Astrocyte (in vitro differentiated cells and primary cell): ENCODE data around the gene ZNF683. TPM values are rescaled to one million over a fixed set of nuclear protein-coding genes. Genes with fewer than 3 reads are reported as not detected.

Experiments
- DNase-seq: peaks from one replicate; pipeline ENCODE4 v3.0.0-alpha.2; 2010; ENCODE audit warnings: low read depth
- FAIRE-seq: peaks from 2 replicates; lab custom pipeline; 2011; peaks lifted over from hg19 to GRCh38; lab: Jason Lieb, UNC
- H2AFZ ChIP-seq: 2 replicates; pipeline ENCODE4 v1.6.0; 2012; ENCODE audit warnings: low read depth, low read length, inconsistent platforms
- H3K27ac ChIP-seq: 2 replicates; pipeline ENCODE4 v1.5.1; 2011; ENCODE audit warnings: low read depth, low read length, inconsistent platforms
- H3K27me3 ChIP-seq: 2 replicates; pipeline ENCODE4 v1.6.0; 2011; ENCODE audit warnings: low read length, inconsistent platforms; ENCODE audit not compliant: insufficient read depth
- H3K36me3 ChIP-seq: 2 replicates; pipeline ENCODE4 v1.5.1; 2011; ENCODE audit warnings: low read length, inconsistent platforms; ENCODE audit not compliant: insufficient read depth
- H3K4me1 ChIP-seq: 2 replicates; pipeline ENCODE4 v1.5.1; 2011; ENCODE audit warnings: low read length, inconsistent platforms; ENCODE audit not compliant: insufficient read depth
- H3K4me2 ChIP-seq: 2 replicates; pipeline ENCODE4 v1.6.0; 2012; ENCODE audit warnings: low read length, inconsistent platforms
- H3K4me3 ChIP-seq: 2 replicates; pipeline ENCODE4 v1.5.1; 2011; ENCODE audit warnings: low read depth, mild to moderate bottlenecking, low read length, inconsistent platforms; ENCODE audit not compliant: insufficient read depth
- H3K79me2 ChIP-seq: 2 replicates; pipeline ENCODE4 v1.6.0; 2012; ENCODE audit warnings: mild to moderate bottlenecking, low read length, inconsistent platforms; ENCODE audit not compliant: insufficient read depth
- H3K9ac ChIP-seq: 2 replicates; pipeline ENCODE4 v1.6.0; 2012; ENCODE audit warnings: mild to moderate bottlenecking, low read length, inconsistent platforms
- H3K9me3 ChIP-seq: 2 replicates; pipeline ENCODE4 v1.5.1; 2012; ENCODE audit warnings: low read depth, mild to moderate bottlenecking, low read length, inconsistent platforms; ENCODE audit not compliant: insufficient read depth
- H4K20me1 ChIP-seq: 2 replicates; pipeline ENCODE4 v1.6.0; 2012; ENCODE audit warnings: low read length, inconsistent platforms; ENCODE audit not compliant: insufficient read depth
- H3K27ac Mint-ChIP-seq: one replicate; pipeline ENCODE4 v1.8.0; 2021; ENCODE audit warnings: mild to moderate bottlenecking, mixed read lengths; ENCODE audit not compliant: unreplicated experiment
- H3K27me3 Mint-ChIP-seq: one replicate; pipeline ENCODE4 v1.8.0; 2021; ENCODE audit warnings: low read depth, mixed read lengths; ENCODE audit not compliant: unreplicated experiment
- H3K36me3 Mint-ChIP-seq: one replicate; pipeline ENCODE4 v1.8.0; 2021; ENCODE audit warnings: low read depth, mixed read lengths; ENCODE audit not compliant: unreplicated experiment
- H3K4me1 Mint-ChIP-seq: one replicate; pipeline ENCODE4 v1.8.0; 2021; ENCODE audit warnings: low read depth, mixed read lengths; ENCODE audit not compliant: unreplicated experiment
- H3K4me3 Mint-ChIP-seq: one replicate; pipeline ENCODE4 v1.8.0; 2021; ENCODE audit warnings: mild to moderate bottlenecking, moderate library complexity, mixed read lengths; ENCODE audit not compliant: unreplicated experiment
- H3K9me3 Mint-ChIP-seq: one replicate; pipeline ENCODE4 v1.8.0; 2021; ENCODE audit warnings: mild to moderate bottlenecking, mixed read lengths; ENCODE audit not compliant: unreplicated experiment
- CTCF ChIP-seq: IDR thresholded peaks from 2 replicates; pipeline ENCODE4 v1.5.1; 2011; ENCODE audit warnings: low read depth, mild to moderate bottlenecking, inconsistent platforms, low read length, moderate library complexity; ENCODE audit not compliant: insufficient read depth
- EZH2 ChIP-seq: IDR thresholded peaks from 2 replicates; pipeline ENCODE4 v1.6.1; 2012; ENCODE audit warnings: mild to moderate bottlenecking, low read length, inconsistent platforms; ENCODE audit not compliant: insufficient read depth
- total RNA-seq: library from RNA; stranded (reverse); gene quantifications from 2 replicates; pipeline ENCODE4 v1.2.1, GENCODE V29; 2021

The ZNF683 gene
- total RNA-seq, 1 donor from 2014 or later = not detected

- peak overlapping the region; percentile 26 for H3K4me2 ChIP-seq
- H3K9me3 ChIP-seq = no peaks in the 10 kb centered on the region
- no peaks in the 10 kb centered on the region for H3K79me2 ChIP-seq
- H3K36me3 ChIP-seq = no peaks in the 10 kb centered on the region
- no peak overlapping the region for H2AFZ ChIP-seq
- H3K27me3 Mint-ChIP-seq = peaks cover 7% of the 10 kb centered on the region
- FAIRE-seq (no peak), DNase-seq (no peak)
- H3K36me3 Mint-ChIP-seq = no peaks in the 10 kb centered on the region
- no peaks in the 10 kb centered on the region for H3K27me3 ChIP-seq
- no peak overlapping the region for H3K9ac ChIP-seq
- no peaks in the 10 kb centered on the region for H3K9me3 Mint-ChIP-seq
- H3K4me1 Mint-ChIP-seq = peaks cover 30% of the 10 kb centered on the region
- no peaks in the 10 kb centered on the region for H4K20me1 ChIP-seq
- no peak overlapping the region for H3K4me3 ChIP-seq
- no peak overlapping the region for H3K27ac Mint-ChIP-seq
- H3K4me1 ChIP-seq = peaks cover 15% of the 10 kb centered on the region
- H3K27ac ChIP-seq = no peak overlapping the region
- TF ChIP-seq EZH2 (no peak), CTCF (no peak)
- H3K4me3 Mint-ChIP-seq = no peak overlapping the region
These were observed 731 bp upstream of the ZNF683 start for GRCh38 chr1:26373281-26373680.

- Mint-ChIP-seq H3K9me3 (no peaks in the 10 kb centered on the region), H3K27ac (no peak overlapping the region), H3K4me3 (no peak overlapping the region), H3K4me1 (peaks cover 25% of the 10 kb centered on the region), H3K27me3 (peaks cover 14% of the 10 kb centered on the region), H3K36me3 (no peaks in the 10 kb centered on the region)
- Histone ChIP-seq H3K9me3 (no peaks in the 10 kb centered on the region), H3K27ac (no peak overlapping the region), H3K79me2 (no peaks in the 10 kb centered on the region), H2AFZ (no peak overlapping the region), H3K4me2 (no peak overlapping the region), H3K4me3 (no peak overlapping the region), H4K20me1 (no peaks in the 10 kb centered on the region), H3K27me3 (no peaks in the 10 kb centered on the region), H3K9ac (no peak overlapping the region), H3K36me3 (no peaks in the 10 kb centered on the region), H3K4me1 (peaks cover 12% of the 10 kb centered on the region)
- no peak for TF ChIP-seq CTCF
- no peak for TF ChIP-seq EZH2
- FAIRE-seq (no peak), DNase-seq (no peak)
These were observed 511 bp downstream of the ZNF683 start for GRCh38 chr1:26372039-26372438.

DNA sequence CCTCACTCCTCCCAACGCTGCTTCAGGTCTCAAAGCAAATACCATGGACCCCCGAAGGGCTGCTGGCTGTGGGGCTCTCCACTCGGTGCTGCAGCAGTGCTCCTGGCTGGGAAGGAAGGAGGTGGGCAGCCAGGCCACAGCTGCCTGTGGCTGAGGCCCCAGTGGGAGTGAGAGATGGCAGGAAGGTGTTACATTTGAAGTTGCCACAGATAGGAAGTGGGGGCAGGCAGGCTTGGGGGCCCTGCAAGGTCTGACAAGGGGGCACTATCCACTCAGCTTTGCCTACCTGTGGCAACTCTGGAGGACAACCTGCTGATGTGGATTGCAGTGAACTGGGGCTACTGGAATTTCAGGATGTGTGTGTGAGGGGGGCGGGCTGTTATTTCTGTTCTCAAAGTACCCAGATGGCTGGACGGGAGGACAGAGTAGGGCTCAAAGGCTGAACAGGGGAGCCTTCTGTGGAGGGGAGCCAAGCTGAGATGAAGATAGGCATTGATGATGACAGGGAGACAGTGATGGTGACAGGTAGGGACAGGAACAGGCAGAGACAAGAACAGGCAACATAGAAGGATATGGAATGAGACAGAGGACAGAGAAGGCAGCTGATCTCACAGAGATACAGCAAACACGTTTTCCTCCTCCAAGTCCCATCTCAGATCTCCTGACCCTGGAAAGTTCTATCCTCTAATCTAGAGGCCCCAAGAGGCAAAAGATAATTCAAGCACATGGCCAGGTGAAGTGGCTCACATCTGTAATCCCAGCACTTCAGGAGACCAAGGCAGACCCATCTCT lies 1.8 kb downstream of the ZNF683 start:
- no peak overlapping the region for H3K27ac ChIP-seq
- no peak overlapping the region for H3K4me2 ChIP-seq
- H3K4me3 ChIP-seq = no peak overlapping the region
- H4K20me1 ChIP-seq = no peaks in the 10 kb centered on the region
- H3K4me1 ChIP-seq = peaks cover 12% of the 10 kb centered on the region
- no peak overlapping the region for H3K9ac ChIP-seq
- no peaks in the 10 kb centered on the region for H3K79me2 ChIP-seq
- Mint-ChIP-seq H3K27me3 (peaks cover 17% of the 10 kb centered on the region), H3K9me3 (no peaks in the 10 kb centered on the region), H3K4me3 (no peak overlapping the region), H3K36me3 (no peaks in the 10 kb centered on the region), H3K27ac (no peak overlapping the region), H3K4me1 (peaks cover 22% of the 10 kb centered on the region)
- H2AFZ ChIP-seq = no peak overlapping the region
- H3K9me3 ChIP-seq = no peaks in the 10 kb centered on the region
- H3K27me3 ChIP-seq = no peaks in the 10 kb centered on the region
- FAIRE-seq (no peak), DNase-seq (no peak)
- no peaks in the 10 kb centered on the region for H3K36me3 ChIP-seq
- TF ChIP-seq EZH2 (no peak), CTCF (no peak)
